ENCODE measurements around the gene HIGD1A.

DNA sequence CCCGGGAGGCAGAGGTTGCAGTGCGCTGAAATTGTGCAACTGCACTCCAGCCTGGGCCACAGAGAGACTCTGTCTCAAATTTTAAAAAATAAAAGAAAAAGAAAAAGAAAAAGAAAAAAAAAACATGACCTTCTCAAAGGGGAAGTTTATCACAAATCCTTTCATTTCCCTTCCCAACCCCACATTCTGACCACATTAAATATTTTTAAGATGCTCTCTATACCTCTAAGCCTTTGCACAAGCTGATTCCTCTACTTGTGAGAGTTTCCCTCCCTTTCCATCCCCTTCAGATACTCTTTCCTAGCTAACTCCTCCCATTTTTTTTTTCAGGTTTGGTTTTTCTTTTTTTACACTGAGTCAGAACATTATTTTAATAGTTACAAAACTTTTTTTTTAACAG is 4.0 kb downstream of the HIGD1A start:
- TF ChIP-seq, protein P1, sequence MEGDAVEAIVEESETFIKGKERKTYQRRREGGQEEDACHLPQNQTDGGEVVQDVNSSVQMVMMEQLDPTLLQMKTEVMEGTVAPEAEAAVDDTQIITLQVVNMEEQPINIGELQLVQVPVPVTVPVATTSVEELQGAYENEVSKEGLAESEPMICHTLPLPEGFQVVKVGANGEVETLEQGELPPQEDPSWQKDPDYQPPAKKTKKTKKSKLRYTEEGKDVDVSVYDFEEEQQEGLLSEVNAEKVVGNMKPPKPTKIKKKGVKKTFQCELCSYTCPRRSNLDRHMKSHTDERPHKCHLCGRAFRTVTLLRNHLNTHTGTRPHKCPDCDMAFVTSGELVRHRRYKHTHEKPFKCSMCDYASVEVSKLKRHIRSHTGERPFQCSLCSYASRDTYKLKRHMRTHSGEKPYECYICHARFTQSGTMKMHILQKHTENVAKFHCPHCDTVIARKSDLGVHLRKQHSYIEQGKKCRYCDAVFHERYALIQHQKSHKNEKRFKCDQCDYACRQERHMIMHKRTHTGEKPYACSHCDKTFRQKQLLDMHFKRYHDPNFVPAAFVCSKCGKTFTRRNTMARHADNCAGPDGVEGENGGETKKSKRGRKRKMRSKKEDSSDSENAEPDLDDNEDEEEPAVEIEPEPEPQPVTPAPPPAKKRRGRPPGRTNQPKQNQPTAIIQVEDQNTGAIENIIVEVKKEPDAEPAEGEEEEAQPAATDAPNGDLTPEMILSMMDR (IDR thresholded peaks at IDR 0.05; ENCODE audit: low read depth, low read length, poor library complexity, severe bottlenecking), result no peak
- no peak for TF ChIP-seq EZH2phosphoT487 (IDR thresholded peaks at IDR 0.05; ENCODE audit: borderline replicate concordance, low read length)
